DND-41 (cell line): ENCODE results near the gene TSPAN5.

Experiments
- CTCF ChIP-seq: IDR thresholded peaks from 2 replicates; pipeline ENCODE4 v1.5.1; 2012; ENCODE audit warnings: borderline replicate concordance, low read length, moderate library complexity, mild to moderate bottlenecking; ENCODE audit not compliant: poor library complexity, severe bottlenecking; ENCODE audit errors: extremely low read depth
- EZH2 ChIP-seq: IDR thresholded peaks from 3 replicates; pipeline ENCODE4 v1.6.1; 2012; ENCODE audit warnings: borderline replicate concordance, low read depth, mild to moderate bottlenecking, moderate library complexity, low read length, inconsistent platforms; ENCODE audit not compliant: severe bottlenecking

DNA sequence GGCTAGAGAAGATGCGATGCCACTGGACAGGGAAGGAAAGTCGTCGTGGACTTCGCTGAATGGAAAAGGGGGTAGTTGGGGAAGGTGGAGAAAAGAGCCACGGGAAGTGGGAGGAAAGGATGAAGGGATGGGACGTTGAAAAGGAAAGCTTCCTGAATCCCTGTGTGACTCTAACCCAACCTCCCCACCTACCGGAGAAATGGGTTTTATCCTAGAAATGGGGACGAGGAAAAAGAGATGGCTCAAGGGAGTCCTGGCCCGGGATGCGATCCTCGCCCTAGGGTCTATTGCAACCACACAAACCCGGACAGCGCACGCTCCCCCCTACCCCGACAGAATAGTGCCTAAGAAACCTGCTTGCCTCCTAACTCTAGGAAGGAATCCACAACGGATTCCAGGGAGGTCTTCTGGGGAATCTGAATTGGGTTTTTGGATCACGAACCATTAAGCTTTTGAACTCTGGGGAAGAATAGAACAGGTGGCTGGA is 738 bp upstream of the TSPAN5 start:
- TF ChIP-seq CTCF: no peak
- TF ChIP-seq EZH2: no peak
